HepG2 (cell line): ENCODE results near the gene NAPEPLD. TPM values are rescaled to one million over a fixed set of nuclear protein-coding genes. Genes with fewer than 3 reads are reported as not detected.
A peak's percentile ranks its signal among the peaks of the same experiment; 100 is the strongest.

Experiments used
- ARNT2 ChIP-seq: sonication (generic); formaldehyde crosslinking; IDR thresholded peaks from 2 replicates; pipeline ENCODE4 v1.8.0; 2022; ENCODE audit warnings: mild to moderate bottlenecking, low read depth, missing genetic modification reagents, moderate library complexity
- EHMT2 ChIP-seq: fragments of 200-600 bp; sonication (generic); IDR thresholded peaks from 2 replicates; pipeline ENCODE4 v1.7.0; 2017; ENCODE audit warnings: antibody characterized with exemption, low read depth, low read length, borderline replicate concordance
- IRF2 ChIP-seq: IDR thresholded peaks from 2 replicates; pipeline ENCODE4 v1.6.1; 2018; ENCODE audit warnings: missing genetic modification reagents, missing compliant biosample characterization
- LCORL ChIP-seq, 2 experiments: fragments of 450-650 bp in 1 of 2; sonication (generic) in 1 of 2; formaldehyde crosslinking in 1 of 2; IDR thresholded peaks; 2 replicates each; pipeline versions ENCODE4 v1.5.0 to v1.6.1; 2017 to 2020; ENCODE audit warnings: antibody characterized with exemption in 1 of 2, missing genetic modification reagents in 1 of 2
- NCOA5 ChIP-seq: sonication (generic); formaldehyde crosslinking; IDR thresholded peaks from 2 replicates; pipeline ENCODE4 v1.4.0; 2020; ENCODE audit warnings: missing genetic modification reagents
- NR2F1 ChIP-seq, 2 experiments: fragments of 450-650 bp in 1 of 2; formaldehyde crosslinking in 1 of 2; IDR thresholded peaks; 2 replicates each; pipeline versions ENCODE4 v1.5.0 to v1.6.1; 2016 to 2020; ENCODE audit warnings: mild to moderate bottlenecking in 1 of 2, missing compliant biosample characterization in 1 of 2, missing genetic modification reagents in 1 of 2, moderate library complexity in 1 of 2
- NR2F6 ChIP-seq, 2 experiments: IDR thresholded peaks; 2 replicates each; pipeline ENCODE4 v1.6.1; 2016; ENCODE audit warnings: antibody characterized with exemption in 1 of 2, mild to moderate bottlenecking in 1 of 2
- PHB2 ChIP-seq: fragments of 450-650 bp; IDR thresholded peaks from 2 replicates; pipeline ENCODE4 v1.6.1; 2018; ENCODE audit not compliant: partially characterized antibody
- ZNF530 ChIP-seq: sonication (generic); formaldehyde crosslinking; IDR thresholded peaks from 2 replicates; pipeline ENCODE4 v1.5.0; 2020; ENCODE audit warnings: low read depth, mild to moderate bottlenecking, missing genetic modification reagents
- ZNF720 ChIP-seq: sonication (generic); formaldehyde crosslinking; IDR thresholded peaks from 2 replicates; pipeline ENCODE4 v1.4.0; 2020; ENCODE audit warnings: missing genetic modification reagents
- ZNF777 ChIP-seq: sonication (generic); formaldehyde crosslinking; IDR thresholded peaks from 2 replicates; pipeline ENCODE4 v1.4.0; 2020; ENCODE audit warnings: missing genetic modification reagents
- ZSCAN12 ChIP-seq: sonication (generic); formaldehyde crosslinking; IDR thresholded peaks from 2 replicates; pipeline ENCODE4 v1.9.0; 2021; ENCODE audit warnings: mild to moderate bottlenecking, missing genetic modification reagents
- ZSCAN22 ChIP-seq: sonication (generic); formaldehyde crosslinking; IDR thresholded peaks from 2 replicates; pipeline ENCODE4 v1.4.0; 2020; ENCODE audit warnings: mild to moderate bottlenecking, missing genetic modification reagents
- ZSCAN25 ChIP-seq: sonication (generic); formaldehyde crosslinking; IDR thresholded peaks from 2 replicates; pipeline ENCODE4 v1.8.0; 2022; ENCODE audit warnings: mild to moderate bottlenecking, missing genetic modification reagents
- polyA plus RNA-seq, 8 experiments: library from polyadenylated mRNA; depleted of rRNA in 3 of 8; stranded (reverse) in 7 of 8; unstranded in 1 of 8; fragments of >200 nt; fragmentation: Illumina TruSeq in 4 of 8; extraction: Trizol in 4 of 8; gene quantifications; 2 replicates each; pipeline versions ENCODE4 v1.2.1 to v1.2.3, GENCODE V29; 2011 to 2016; ENCODE audit warnings: low read depth in 4 of 8, missing spikeins in 1 of 8, mixed read lengths in 1 of 8; ENCODE audit not compliant: insufficient read depth in 1 of 8
- total RNA-seq, 5 experiments: library from RNA; depleted of rRNA; stranded (reverse); fragments of >200 nt; fragmentation: Illumina TruSeq; extraction: Trizol; gene quantifications; 2 replicates each; pipeline ENCODE4 v1.2.3, GENCODE V29; 2016; ENCODE audit warnings: low read depth in 1 of 5
- TF ChIP-seq, protein P1 (sequence below), 2 experiments: fragments of 450-650 bp in 1 of 2; sonication (generic) in 1 of 2; formaldehyde crosslinking in 1 of 2; IDR thresholded peaks; 2 replicates each; pipeline versions ENCODE4 v1.6.1 to v1.8.0; 2016 to 2022; ENCODE audit warnings: antibody characterized with exemption in 1 of 2, mild to moderate bottlenecking in 1 of 2, missing genetic modification reagents in 1 of 2
- TF ChIP-seq, protein P2 (sequence below): sonication (generic); formaldehyde crosslinking; IDR thresholded peaks from 2 replicates; pipeline ENCODE4 v1.4.0; 2020; ENCODE audit warnings: missing genetic modification reagents, borderline replicate concordance
- TF ChIP-seq, protein P3 (sequence below): sonication (generic); formaldehyde crosslinking; IDR thresholded peaks from 2 replicates; pipeline ENCODE4 v1.5.0; 2020; ENCODE audit warnings: missing genetic modification reagents, mild to moderate bottlenecking, borderline replicate concordance

The NAPEPLD gene
- total and polyA plus RNA-seq, 2 of the 13 experiments (the other 11 are each of a cell fraction or from before 2014, with no cell fraction given), result 3.4 to 5.6 TPM

DNA sequence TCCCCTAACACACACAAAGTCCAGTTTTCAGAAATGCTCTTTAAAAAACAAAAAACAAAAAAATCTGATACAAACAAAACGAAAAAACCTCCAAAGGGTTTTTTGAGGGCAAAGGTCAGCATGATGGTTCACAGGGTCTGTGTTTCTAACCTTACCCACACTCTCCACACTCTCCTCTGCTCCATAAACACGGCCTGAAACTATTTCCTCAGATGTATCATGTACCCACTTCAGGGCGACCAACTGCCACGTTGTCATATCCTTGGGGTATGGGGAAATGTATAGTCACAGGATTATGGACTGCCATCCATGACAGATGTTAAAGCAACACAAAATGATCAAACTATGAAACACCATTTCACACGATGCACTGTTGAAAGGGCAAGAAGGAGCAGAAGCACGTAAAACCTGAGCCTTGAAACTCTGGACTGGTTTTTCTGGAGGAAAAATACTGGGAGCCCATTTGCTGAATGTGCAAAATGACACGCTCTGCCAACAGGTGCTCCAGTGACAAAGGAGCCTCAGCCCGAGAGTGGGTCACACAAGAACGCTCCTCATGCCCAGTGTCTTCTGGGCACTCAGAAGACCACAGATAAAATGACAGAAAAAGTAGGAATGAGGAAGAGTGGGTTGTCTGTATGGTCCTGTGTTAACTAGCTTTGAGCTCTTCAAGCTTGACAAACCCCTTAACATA lies 15.8 kb downstream of the NAPEPLD start (continued):
- TF ChIP-seq LCORL (IDR thresholded peaks at IDR 0.05) (no peak), LCORL (CRISPR knock-in tag; IDR thresholded peaks at IDR 0.05) (no peak), NCOA5 (CRISPR knock-in tag) (no peak), ZNF777 (CRISPR knock-in tag) (no peak), ZNF720 (CRISPR knock-in tag) (no peak), PHB2 (no peak), NR2F1 (CRISPR knock-in tag; IDR thresholded peaks at IDR 0.05) (0 out of 4 replicates have a peak, but pooled peaks of 1 of the 2 experiments have one; percentile 31), EHMT2 (no peak), ZSCAN22 (no peak), ZNF530 (CRISPR knock-in tag) (no peak), ARNT2 (CRISPR knock-in tag) (no peak), IRF2 (CRISPR knock-in tag) (no peak), ZSCAN25 (peak; percentile 65; the same call in 1 of the 2 replicates), NR2F6 (IDR thresholded peaks at IDR 0.05) (no peak), NR2F6 (CRISPR knock-in tag; IDR thresholded peaks at IDR 0.05) (no peak), ZSCAN12 (CRISPR knock-in tag) (no peak)
- TF ChIP-seq, protein P1, sequence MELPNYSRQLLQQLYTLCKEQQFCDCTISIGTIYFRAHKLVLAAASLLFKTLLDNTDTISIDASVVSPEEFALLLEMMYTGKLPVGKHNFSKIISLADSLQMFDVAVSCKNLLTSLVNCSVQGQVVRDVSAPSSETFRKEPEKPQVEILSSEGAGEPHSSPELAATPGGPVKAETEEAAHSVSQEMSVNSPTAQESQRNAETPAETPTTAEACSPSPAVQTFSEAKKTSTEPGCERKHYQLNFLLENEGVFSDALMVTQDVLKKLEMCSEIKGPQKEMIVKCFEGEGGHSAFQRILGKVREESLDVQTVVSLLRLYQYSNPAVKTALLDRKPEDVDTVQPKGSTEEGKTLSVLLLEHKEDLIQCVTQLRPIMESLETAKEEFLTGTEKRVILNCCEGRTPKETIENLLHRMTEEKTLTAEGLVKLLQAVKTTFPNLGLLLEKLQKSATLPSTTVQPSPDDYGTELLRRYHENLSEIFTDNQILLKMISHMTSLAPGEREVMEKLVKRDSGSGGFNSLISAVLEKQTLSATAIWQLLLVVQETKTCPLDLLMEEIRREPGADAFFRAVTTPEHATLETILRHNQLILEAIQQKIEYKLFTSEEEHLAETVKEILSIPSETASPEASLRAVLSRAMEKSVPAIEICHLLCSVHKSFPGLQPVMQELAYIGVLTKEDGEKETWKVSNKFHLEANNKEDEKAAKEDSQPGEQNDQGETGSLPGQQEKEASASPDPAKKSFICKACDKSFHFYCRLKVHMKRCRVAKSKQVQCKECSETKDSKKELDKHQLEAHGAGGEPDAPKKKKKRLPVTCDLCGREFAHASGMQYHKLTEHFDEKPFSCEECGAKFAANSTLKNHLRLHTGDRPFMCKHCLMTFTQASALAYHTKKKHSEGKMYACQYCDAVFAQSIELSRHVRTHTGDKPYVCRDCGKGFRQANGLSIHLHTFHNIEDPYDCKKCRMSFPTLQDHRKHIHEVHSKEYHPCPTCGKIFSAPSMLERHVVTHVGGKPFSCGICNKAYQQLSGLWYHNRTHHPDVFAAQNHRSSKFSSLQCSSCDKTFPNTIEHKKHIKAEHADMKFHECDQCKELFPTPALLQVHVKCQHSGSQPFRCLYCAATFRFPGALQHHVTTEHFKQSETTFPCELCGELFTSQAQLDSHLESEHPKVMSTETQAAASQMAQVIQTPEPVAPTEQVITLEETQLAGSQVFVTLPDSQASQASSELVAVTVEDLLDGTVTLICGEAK (IDR thresholded peaks at IDR 0.05), result no peak
- TF ChIP-seq, protein P1 (CRISPR knock-in tag; IDR thresholded peaks at IDR 0.05), result no peak
- TF ChIP-seq, protein P2, sequence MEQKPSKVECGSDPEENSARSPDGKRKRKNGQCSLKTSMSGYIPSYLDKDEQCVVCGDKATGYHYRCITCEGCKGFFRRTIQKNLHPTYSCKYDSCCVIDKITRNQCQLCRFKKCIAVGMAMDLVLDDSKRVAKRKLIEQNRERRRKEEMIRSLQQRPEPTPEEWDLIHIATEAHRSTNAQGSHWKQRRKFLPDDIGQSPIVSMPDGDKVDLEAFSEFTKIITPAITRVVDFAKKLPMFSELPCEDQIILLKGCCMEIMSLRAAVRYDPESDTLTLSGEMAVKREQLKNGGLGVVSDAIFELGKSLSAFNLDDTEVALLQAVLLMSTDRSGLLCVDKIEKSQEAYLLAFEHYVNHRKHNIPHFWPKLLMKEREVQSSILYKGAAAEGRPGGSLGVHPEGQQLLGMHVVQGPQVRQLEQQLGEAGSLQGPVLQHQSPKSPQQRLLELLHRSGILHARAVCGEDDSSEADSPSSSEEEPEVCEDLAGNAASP (CRISPR knock-in tag), result no peak
- TF ChIP-seq, protein P3, sequence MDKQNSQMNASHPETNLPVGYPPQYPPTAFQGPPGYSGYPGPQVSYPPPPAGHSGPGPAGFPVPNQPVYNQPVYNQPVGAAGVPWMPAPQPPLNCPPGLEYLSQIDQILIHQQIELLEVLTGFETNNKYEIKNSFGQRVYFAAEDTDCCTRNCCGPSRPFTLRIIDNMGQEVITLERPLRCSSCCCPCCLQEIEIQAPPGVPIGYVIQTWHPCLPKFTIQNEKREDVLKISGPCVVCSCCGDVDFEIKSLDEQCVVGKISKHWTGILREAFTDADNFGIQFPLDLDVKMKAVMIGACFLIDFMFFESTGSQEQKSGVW (CRISPR knock-in tag), result no peak
